WERI-Rb-1 (cell line): ENCODE measurements around the gene INMT.

Source experiments
- DNase-seq: peaks from one replicate; pipeline ENCODE4 v3.0.0-alpha.2; 2020
- H3K27ac ChIP-seq: fragments of 250-450 bp; sonication (Bioruptor Pico); 2 replicates; pipeline ENCODE4 v1.5.1; 2020; ENCODE audit warnings: mild to moderate bottlenecking, moderate library complexity
- H3K27me3 ChIP-seq: fragments of 250-450 bp; sonication (Bioruptor Pico); 2 replicates; pipeline ENCODE4 v1.5.1; 2021; ENCODE audit warnings: mild to moderate bottlenecking, low read depth, moderate library complexity; ENCODE audit not compliant: insufficient read depth, severe bottlenecking
- H3K36me3 ChIP-seq: fragments of 250-450 bp; sonication (Bioruptor Pico); 2 replicates; pipeline ENCODE4 v1.5.1; 2020; ENCODE audit warnings: mild to moderate bottlenecking, moderate library complexity
- H3K4me3 ChIP-seq: 2 replicates; pipeline ENCODE4 v1.5.1; 2011; ENCODE audit warnings: low read depth, mild to moderate bottlenecking, control low read depth, low read length
- H3K9me3 ChIP-seq: fragments of 250-450 bp; sonication (Bioruptor Pico); 2 replicates; pipeline ENCODE4 v1.5.1; 2021; ENCODE audit warnings: mild to moderate bottlenecking, moderate library complexity; ENCODE audit not compliant: severe bottlenecking
- TF ChIP-seq, protein P1 (sequence below): IDR thresholded peaks from 2 replicates; pipeline ENCODE4 v1.5.1; 2011; ENCODE audit warnings: low read depth, mild to moderate bottlenecking, control low read depth, inconsistent platforms, low read length

Gene INMT

DNA sequence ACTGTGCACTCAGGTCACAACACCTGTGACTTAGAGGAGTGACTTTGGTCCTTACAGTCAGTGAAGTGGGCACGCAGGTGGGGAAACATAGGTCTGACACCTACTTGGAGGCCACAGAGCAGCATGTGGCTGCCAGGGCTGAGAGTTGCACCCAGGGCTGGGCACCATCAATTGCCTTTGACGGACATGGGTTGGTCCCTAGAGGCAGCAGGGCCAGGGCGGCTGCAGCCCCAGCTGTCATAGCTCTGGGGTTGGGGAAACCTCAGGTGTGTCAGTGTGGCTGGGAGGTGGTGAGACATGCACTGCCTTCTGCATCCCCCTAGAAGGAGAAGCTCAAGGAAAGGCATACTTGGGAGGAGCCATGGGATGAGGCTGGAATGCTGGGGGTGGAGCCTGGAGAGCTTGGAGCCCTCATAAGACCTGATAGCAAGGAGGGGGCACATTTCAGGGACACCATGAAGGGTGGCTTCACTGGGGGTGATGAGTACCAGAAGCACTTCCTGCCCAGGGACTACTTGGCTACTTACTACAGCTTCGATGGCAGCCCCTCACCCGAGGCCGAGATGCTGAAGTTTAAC, at the start of gene INMT:
INMT (plus strand) TSS at position 440 of the 578 bp plus-strand sequence; CDS start at position 456, 16 bp downstream.
- TF ChIP-seq, protein P1, sequence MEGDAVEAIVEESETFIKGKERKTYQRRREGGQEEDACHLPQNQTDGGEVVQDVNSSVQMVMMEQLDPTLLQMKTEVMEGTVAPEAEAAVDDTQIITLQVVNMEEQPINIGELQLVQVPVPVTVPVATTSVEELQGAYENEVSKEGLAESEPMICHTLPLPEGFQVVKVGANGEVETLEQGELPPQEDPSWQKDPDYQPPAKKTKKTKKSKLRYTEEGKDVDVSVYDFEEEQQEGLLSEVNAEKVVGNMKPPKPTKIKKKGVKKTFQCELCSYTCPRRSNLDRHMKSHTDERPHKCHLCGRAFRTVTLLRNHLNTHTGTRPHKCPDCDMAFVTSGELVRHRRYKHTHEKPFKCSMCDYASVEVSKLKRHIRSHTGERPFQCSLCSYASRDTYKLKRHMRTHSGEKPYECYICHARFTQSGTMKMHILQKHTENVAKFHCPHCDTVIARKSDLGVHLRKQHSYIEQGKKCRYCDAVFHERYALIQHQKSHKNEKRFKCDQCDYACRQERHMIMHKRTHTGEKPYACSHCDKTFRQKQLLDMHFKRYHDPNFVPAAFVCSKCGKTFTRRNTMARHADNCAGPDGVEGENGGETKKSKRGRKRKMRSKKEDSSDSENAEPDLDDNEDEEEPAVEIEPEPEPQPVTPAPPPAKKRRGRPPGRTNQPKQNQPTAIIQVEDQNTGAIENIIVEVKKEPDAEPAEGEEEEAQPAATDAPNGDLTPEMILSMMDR = no peak

DNA sequence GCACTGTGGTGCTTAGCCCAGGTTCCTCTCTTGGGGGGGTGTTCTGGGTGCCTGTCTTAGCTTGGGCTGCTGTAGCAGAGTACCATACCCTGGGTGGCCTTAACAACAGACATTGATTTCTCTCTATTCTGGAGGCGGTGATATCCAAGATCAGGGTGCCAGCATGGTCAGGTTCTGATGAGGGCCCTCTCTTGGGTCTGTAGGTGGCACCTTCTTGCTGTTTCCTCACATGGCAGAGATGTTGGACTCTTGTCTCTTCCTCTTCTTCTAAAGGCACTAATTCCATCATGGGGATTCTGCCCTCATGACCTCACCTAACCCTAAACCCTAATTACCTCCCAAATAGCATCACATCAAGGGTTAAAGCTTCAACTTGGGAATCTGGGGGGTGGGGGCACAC, 49.7 kb upstream of the INMT start:
- Histone ChIP-seq H3K36me3 (no peaks in the 10 kb centered on the region), H3K4me3 (no peak overlapping the region), H3K9me3 (no peaks in the 10 kb centered on the region), H3K27ac (no peak overlapping the region), H3K27me3 (no peaks in the 10 kb centered on the region)
- TF ChIP-seq, protein P1 = peak; percentile 68
- no peak for DNase-seq

More for the DNA sequence above, at the start of gene INMT:
- Histone ChIP-seq H3K27ac (no peak within 1 kb of the TSS), H3K4me3 (no peak within 1 kb of the TSS), H3K9me3 (no peaks in the 10 kb centered on the region), H3K36me3 (no peaks in the 10 kb centered on the region), H3K27me3 (no peaks in the 10 kb centered on the region)
- DNase-seq = no peak

DNA sequence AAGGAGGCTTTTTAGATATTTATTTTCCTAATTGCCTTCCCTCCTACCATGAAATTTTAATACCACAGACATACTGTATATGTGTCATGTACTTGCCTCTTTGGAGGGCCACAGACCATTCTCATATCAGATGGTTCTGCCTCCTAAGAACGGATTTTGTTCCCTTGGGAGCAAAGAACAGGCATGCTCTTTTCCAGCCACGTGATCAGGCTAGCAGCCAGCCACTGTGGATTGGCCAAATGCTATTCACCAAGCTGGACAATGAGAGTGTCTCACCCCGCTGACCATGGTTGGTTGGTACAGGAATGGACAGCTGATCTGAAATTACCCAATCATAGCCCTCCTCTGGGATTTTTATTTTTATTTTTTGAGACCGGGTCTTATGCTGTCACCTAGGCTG, 48.2 kb upstream of the INMT start:
- TF ChIP-seq, protein P1 = no peak
- no peak overlapping the region for H3K27ac ChIP-seq
- H3K36me3 ChIP-seq = no peaks in the 10 kb centered on the region
- no peaks in the 10 kb centered on the region for H3K27me3 ChIP-seq
- no peak for DNase-seq
- H3K4me3 ChIP-seq = no peak overlapping the region
- no peaks in the 10 kb centered on the region for H3K9me3 ChIP-seq

DNA sequence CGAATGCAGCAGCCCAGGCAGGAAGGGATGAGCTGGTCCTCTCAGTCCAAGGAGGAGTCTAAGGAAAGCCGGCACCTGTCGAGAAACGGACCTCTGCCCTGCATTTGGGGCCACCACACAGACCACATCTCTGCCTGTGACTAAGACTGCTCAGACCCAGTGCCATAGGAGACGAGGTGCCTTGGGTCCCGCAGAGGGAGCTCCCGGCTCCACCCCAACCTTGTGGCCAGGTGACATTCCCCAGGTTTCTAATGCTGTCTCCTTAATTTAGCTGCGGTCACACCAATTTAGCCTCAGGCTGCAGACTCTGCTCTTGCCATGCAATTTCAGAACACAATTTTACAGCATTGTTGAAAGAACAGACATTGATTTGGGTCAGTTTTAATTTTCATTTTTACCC, 46.9 kb upstream of the INMT start:
- Histone ChIP-seq H3K4me3 (no peak overlapping the region), H3K9me3 (no peaks in the 10 kb centered on the region), H3K36me3 (no peaks in the 10 kb centered on the region), H3K27me3 (no peaks in the 10 kb centered on the region), H3K27ac (no peak overlapping the region)
- TF ChIP-seq, protein P1 = no peak
- DNase-seq = no peak

DNA sequence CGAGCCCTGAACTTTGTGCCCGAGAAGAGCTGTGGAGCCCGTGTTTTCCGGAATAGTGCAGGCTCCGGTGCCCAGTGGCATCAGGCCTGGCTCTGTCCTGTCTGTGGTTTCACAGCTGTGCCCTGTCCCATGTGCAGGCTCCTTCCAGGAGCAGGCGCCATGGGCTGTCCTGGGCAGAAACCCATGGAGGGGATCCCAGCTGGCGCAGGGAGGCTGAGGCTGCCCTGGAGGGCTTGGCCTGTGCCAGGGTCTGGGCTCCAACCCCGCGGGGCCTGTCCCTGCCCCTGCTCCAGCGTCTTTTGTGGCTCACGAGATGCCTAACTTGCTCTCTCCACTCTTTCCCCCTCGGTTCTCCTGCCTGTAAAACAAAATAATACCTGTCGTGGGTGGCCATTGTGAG, 46.3 kb upstream of the INMT start:
- TF ChIP-seq, protein P1 = no peak
- no peaks in the 10 kb centered on the region for H3K27me3 ChIP-seq
- H3K27ac ChIP-seq = no peak overlapping the region
- H3K4me3 ChIP-seq = no peak overlapping the region
- no peaks in the 10 kb centered on the region for H3K36me3 ChIP-seq
- no peak for DNase-seq
- no peaks in the 10 kb centered on the region for H3K9me3 ChIP-seq

DNA sequence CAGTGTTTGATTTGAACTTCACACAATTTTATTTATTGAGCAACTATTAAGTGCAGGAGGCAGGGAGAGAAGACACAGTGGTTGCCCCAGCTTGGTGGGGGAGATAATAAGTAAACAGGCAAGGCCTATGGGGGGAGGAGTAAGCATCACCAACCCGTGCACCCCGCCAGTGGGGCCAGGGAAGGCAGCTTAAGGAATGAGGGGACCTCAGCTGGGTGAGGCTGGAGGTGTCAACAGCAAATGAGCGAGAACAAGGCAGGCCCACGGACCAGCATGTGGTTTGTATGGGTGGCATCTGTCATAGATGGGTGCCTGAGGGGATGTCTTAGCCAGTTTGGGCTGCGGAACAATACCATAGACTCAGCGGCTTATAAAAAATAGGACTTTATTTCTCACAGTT, 45.6 kb upstream of the INMT start:
- TF ChIP-seq, protein P1 = no peak

More for the DNA sequence above, 45.6 kb upstream of the INMT start:
- Histone ChIP-seq H3K27me3 (no peaks in the 10 kb centered on the region), H3K36me3 (no peaks in the 10 kb centered on the region), H3K9me3 (no peaks in the 10 kb centered on the region), H3K27ac (no peak overlapping the region), H3K4me3 (no peak overlapping the region)
- DNase-seq = no peak
